ENCODE data around the gene TTBK2. TPM values are rescaled to one million over a fixed set of nuclear protein-coding genes. Genes with fewer than 3 reads are reported as not detected.

The TTBK2 gene
- total and polyA plus RNA-seq, 10 of the 15 experiments (the other 5 are each of a cell fraction or from before 2014, with no cell fraction given) = 0.66 to 9.1 (median 3.7) TPM

GRCh38 chr15:42848846-42849245 lies 71.7 kb downstream of the TTBK2 start:
- Histone ChIP-seq H3K79me2 (ENCODE audit: control insufficient read depth, insufficient read depth, low read length) (no peaks in the 10 kb centered on the region), H3K4me1 (ENCODE audit: control insufficient read depth, insufficient read depth, low read length) (no peaks in the 10 kb centered on the region), H3K9ac (ENCODE audit: control insufficient read depth, insufficient read depth, low read length) (no peak overlapping the region), H2AFZ (ENCODE audit: control insufficient read depth, low read depth, low read length) (no peak overlapping the region), H3K4me3 (no peak overlapping the region), H3K27ac (ENCODE audit: control insufficient read depth, insufficient read depth) (no peak overlapping the region), H3K9me3 (replicated peaks; ENCODE audit: control insufficient read depth, insufficient read depth, low read length) (peaks cover 2% of the 10 kb centered on the region; the same call in 2 of the 3 replicates), H4K20me1 (ENCODE audit: control insufficient read depth, insufficient read depth) (no peaks in the 10 kb centered on the region), H3K27me3 (replicated peaks in 1 of 2; ENCODE audit: control insufficient read depth in 2 of 2, insufficient read depth in 2 of 2, low read length in 1 of 2) (no peaks in the 10 kb centered on the region), H3K36me3 (ENCODE audit: control insufficient read depth in 2 of 2, insufficient read depth in 2 of 2, low read length in 1 of 2) (no peaks in the 10 kb centered on the region), H3K4me2 (ENCODE audit: control insufficient read depth, insufficient read depth) (no peak overlapping the region)
- intact Hi-C loops (cut with micrococcal nuclease; ENCODE audit: unreplicated experiment) (no loop called here), in situ Hi-C loops (cut with MboI) (no loop called here)
- ChIA-PET SMC1A (ENCODE audit: uncharacterized antibody, unreplicated experiment) (no interaction called here), CTCF (no interaction called here), RAD21 (ENCODE audit: unreplicated experiment) (no interaction called here), POLR2A (no interaction called here)
- no peak for TF ChIP-seq NFXL1 (IDR thresholded peaks at IDR 0.05; ENCODE audit: borderline replicate concordance)
- no peak for TF ChIP-seq POLR2AphosphoS2 (IDR thresholded peaks at IDR 0.05; ENCODE audit: low read depth, low read length)
- TF ChIP-seq REST (IDR thresholded peaks at IDR 0.05; ENCODE audit: low read depth, low read length) = no peak
- TF ChIP-seq NR2C1 (IDR thresholded peaks at IDR 0.05) = no peak
- TF ChIP-seq PBX3 (IDR thresholded peaks at IDR 0.05; ENCODE audit: insufficient replicate concordance, low read depth, low read length) = no peak
- no peak for TF ChIP-seq IKZF2 (IDR thresholded peaks at IDR 0.05)
- TF ChIP-seq ZNF274 (IDR thresholded peaks at IDR 0.05; ENCODE audit: insufficient read depth, insufficient read length) = no peak
- TSS peak; percentile 33 for BruUV-seq (replicated peaks)
- DNase-seq (ENCODE audit: low read depth, low spot score) (no peak), FAIRE-seq (no peak), ATAC-seq (no peak)
